Thyroid gland (tissue), 4 donors: Measurements from ENCODE around the gene E4F1. TPM values are rescaled to one million over a fixed set of nuclear protein-coding genes. Genes with fewer than 3 reads are reported as not detected.
"Not testable (repeated sequence)": the region's sequence is repeated elsewhere in the genome, so short reads cannot be mapped to it uniquely, and the experiment has no call there.

Experiments used
- DNase-seq, 2 donors: peaks; one replicate each; pipeline ENCODE4 v3.0.0-alpha.2; 2019
- H3K27ac ChIP-seq, 3 donors: fragments of 200-600 bp; sonication (generic); 1 replicate in 2 of 3; 2 replicates in 1 of 3; pipeline ENCODE4 v1.5.1; 2016 to 2019; ENCODE audit warnings: mild to moderate bottlenecking in 1 of 3, moderate library complexity in 1 of 3
- H3K27me3 ChIP-seq: fragments of 200-600 bp; sonication (generic); one replicate; pipeline ENCODE4 v1.5.1; 2019
- H3K36me3 ChIP-seq, 2 donors: fragments of 200-600 bp; sonication (generic); one replicate each; pipeline ENCODE4 v1.5.1; 2016 to 2019
- H3K4me1 ChIP-seq, 2 donors: fragments of 200-600 bp; sonication (generic); one replicate each; pipeline ENCODE4 v1.5.1; 2017 to 2019
- H3K4me3 ChIP-seq, 3 donors: fragments of 200-600 bp; sonication (generic); replicated peaks in 1 of 3; 1 replicate in 2 of 3; 2 replicates in 1 of 3; pipeline ENCODE4 v1.5.1; 2016; ENCODE audit warnings: mild to moderate bottlenecking in 1 of 3
- H3K9me3 ChIP-seq: fragments of 200-600 bp; sonication (generic); one replicate; pipeline ENCODE4 v1.5.1; 2017
- CTCF ChIP-seq, 6 experiments: fragments of 200-600 bp in 3 of 6; fragments of 450-650 bp in 3 of 6; sonication (generic) in 3 of 6; IDR thresholded peaks; one replicate each; pipeline ENCODE4 v1.5.1; 2016 to 2019; ENCODE audit warnings: antibody characterized with exemption in 6 of 6, mild to moderate bottlenecking in 2 of 6, inconsistent platforms in 1 of 6, moderate library complexity in 1 of 6
- POLR2A ChIP-seq, 2 donors: fragments of 450-650 bp; IDR thresholded peaks; one replicate each; pipeline ENCODE4 v1.6.1; 2017; ENCODE audit warnings: antibody characterized with exemption in 2 of 2, mild to moderate bottlenecking in 2 of 2, moderate library complexity in 1 of 2
- WGBS, 2 donors: methylation state at CpG; one replicate each; pipeline ENCODE4 v1.1.5; 2017; 5-methylcytosine and 5-hydroxymethylcytosine counted together
- intact Hi-C: fragments of 100-400 bp; cut with DNase I; formaldehyde crosslinking; loops from one replicate; pipeline ENCODE4 v1.15.1; 2023
- total RNA-seq, 4 donors: library from RNA; depleted of rRNA; stranded (reverse); fragments of >200 nt; gene quantifications; one replicate each; pipeline ENCODE4 v1.2.3, GENCODE V29; 2016

The E4F1 gene
- total RNA-seq, 4 donors from 2014 or later = 35.3 to 55.7 (median 41.3) TPM

- intact Hi-C loops = loop anchor here (5.0 to 10.0 kb wide), 3 partner anchors 65 to 305 kb away; partner anchors contain the start of gene CCNF
- no peaks in the 10 kb centered on the region for H3K27me3 ChIP-seq
- no peak for DNase-seq
Observed at GRCh38 chr16:2197765-2198164, 25.6 kb upstream of the E4F1 start.

GRCh38 chr16:2198283-2198682 is 25.1 kb upstream of the E4F1 start:
- H3K27ac ChIP-seq = no peak overlapping the region
- H3K27me3 ChIP-seq = no peaks in the 10 kb centered on the region
- H3K4me1 ChIP-seq = peaks cover 10 to 13% of the 10 kb centered on the region in 2 donors
- TF ChIP-seq CTCF (IDR thresholded peaks at IDR 0.05) (no peak), POLR2A (IDR thresholded peaks at IDR 0.05) (no peak)
- H3K9me3 ChIP-seq = no peaks in the 10 kb centered on the region
- whole genome bisulfite sequencing, 2 donors = 69 to 78% methylated on average over 4 of the region's 4 CpGs
- intact Hi-C loops = loop anchor here (5.0 to 10.0 kb wide), 3 partner anchors 64 to 304 kb away; partner anchors contain the start of gene CCNF
- no peak for DNase-seq
- no peaks in the 10 kb centered on the region for H3K36me3 ChIP-seq
- no peak overlapping the region for H3K4me3 ChIP-seq

More at GRCh38 chr16:2197765-2198164, 25.6 kb upstream of the E4F1 start:
- H3K4me1 ChIP-seq = peaks cover 10 to 13% of the 10 kb centered on the region in 2 donors
- no peak for TF ChIP-seq CTCF (IDR thresholded peaks at IDR 0.05)
- no peak for TF ChIP-seq POLR2A (IDR thresholded peaks at IDR 0.05)
- H3K4me3 ChIP-seq = no peak overlapping the region
- no peak overlapping the region for H3K27ac ChIP-seq
- no peaks in the 10 kb centered on the region for H3K9me3 ChIP-seq
- WGBS, 2 donors = 74 to 79% methylated on average over 5 to 6 of the region's 6 CpGs
- H3K36me3 ChIP-seq = no peaks in the 10 kb centered on the region

- WGBS, 2 donors = 45 to 83% methylated on average over 2 to 4 of the region's 5 CpGs
- Histone ChIP-seq H3K4me3 (no peak overlapping the region), H3K4me1 (peaks cover 10 to 13% of the 10 kb centered on the region in 2 donors), H3K27ac (no peak overlapping the region), H3K36me3 (no peaks in the 10 kb centered on the region), H3K27me3 (no peaks in the 10 kb centered on the region), H3K9me3 (no peaks in the 10 kb centered on the region)
- intact Hi-C loops = loop anchor here (5.0 to 10.0 kb wide), 3 partner anchors 63 to 303 kb away; partner anchors contain the start of gene CCNF
- DNase-seq = no peak
- TF ChIP-seq POLR2A (IDR thresholded peaks at IDR 0.05) (no peak), CTCF (IDR thresholded peaks at IDR 0.05) (no peak)
Observed at GRCh38 chr16:2199095-2199494, 24.3 kb upstream of the E4F1 start.

GRCh38 chr16:2199621-2200139 is 23.7 kb upstream of the E4F1 start:
- DNase-seq = no peak
- Histone ChIP-seq H3K27ac (no peak overlapping the region), H3K9me3 (no peaks in the 10 kb centered on the region), H3K4me1 (peaks cover 14 to 15% of the 10 kb centered on the region in 2 donors), H3K27me3 (no peaks in the 10 kb centered on the region), H3K36me3 (no peaks in the 10 kb centered on the region), H3K4me3 (no peak overlapping the region)
- intact Hi-C loops = loop anchor here (5.0 to 10.0 kb wide), 3 partner anchors 63 to 303 kb away; partner anchors contain the start of gene CCNF
- WGBS, 2 donors = 61 to 74% methylated on average over 7 to 13 of the region's 14 CpGs
- TF ChIP-seq POLR2A (IDR thresholded peaks at IDR 0.05) (no peak), CTCF (IDR thresholded peaks at IDR 0.05) (no peak)

GRCh38 chr16:2200313-2200712 is 23.1 kb upstream of the E4F1 start:
- DNase-seq = no peak
- peaks cover 12 to 13% of the 10 kb centered on the region in 2 donors for H3K4me1 ChIP-seq
- H3K9me3 ChIP-seq = no peaks in the 10 kb centered on the region
- intact Hi-C loops = no loop called here
- WGBS, 2 donors = 86 to 94% methylated on average over 6 of the region's 6 CpGs
- H3K4me3 ChIP-seq = no peak overlapping the region
- H3K27ac ChIP-seq = no peak overlapping the region
- TF ChIP-seq CTCF (IDR thresholded peaks at IDR 0.05) (no peak), POLR2A (IDR thresholded peaks at IDR 0.05) (no peak)
- H3K36me3 ChIP-seq = no peaks in the 10 kb centered on the region
- H3K27me3 ChIP-seq = no peaks in the 10 kb centered on the region

GRCh38 chr16:2203119-2203688 is 20.2 kb upstream of the E4F1 start:
- DNase-seq, intact Hi-C loops, H3K4me3 ChIP-seq, H3K27ac ChIP-seq, H3K9me3 ChIP-seq, H3K36me3 ChIP-seq, H3K27me3 ChIP-seq: not testable (repeated sequence)
- H3K4me1 ChIP-seq = peaks cover 12 to 14% of the 10 kb centered on the region in 2 donors
- 93 to 96% methylated on average over 8 of the region's 8 CpGs for WGBS, 2 donors
